NB4 (cell line): ENCODE results near the gene SOX6.

ENCODE experiments used
- DNase-seq: peaks from one replicate; pipeline ENCODE4 v3.0.0; 2010; ENCODE audit warnings: low read depth
- H3K4me3 ChIP-seq: one replicate; pipeline ENCODE4 v1.5.1; 2011; ENCODE audit warnings: mild to moderate bottlenecking, low read depth, low read length, moderate library complexity
- CTCF ChIP-seq: IDR thresholded peaks from one replicate; pipeline ENCODE4 v1.5.1; 2012; ENCODE audit warnings: low read depth, low read length
- MAX ChIP-seq: IDR thresholded peaks from 2 replicates; pipeline ENCODE4 v1.6.1; 2011; ENCODE audit warnings: low read depth, low read length
- MYC ChIP-seq: IDR thresholded peaks from 2 replicates; pipeline ENCODE4 v1.6.1; 2011; ENCODE audit warnings: low read depth, low read length
- POLR2A ChIP-seq: IDR thresholded peaks from 2 replicates; pipeline ENCODE4 v1.6.1; 2011; ENCODE audit warnings: mild to moderate bottlenecking; ENCODE audit not compliant: insufficient read length; ENCODE audit errors: extremely low read depth

The SOX6 gene

GRCh38 chr11:16028419-16028818 lies 327.9 kb downstream of the SOX6 start:
- no peak overlapping the region for H3K4me3 ChIP-seq
- no peak for DNase-seq
- TF ChIP-seq CTCF (no peak), MYC (no peak), MAX (no peak), POLR2A (no peak)

- no peak overlapping the region for H3K4me3 ChIP-seq
- no peak for DNase-seq
- no peak for TF ChIP-seq CTCF
- TF ChIP-seq MAX = no peak
- TF ChIP-seq MYC = no peak
- no peak for TF ChIP-seq POLR2A
Observed at GRCh38 chr11:16027621-16028020, 328.7 kb downstream of the SOX6 start.

GRCh38 chr11:16026849-16027248 lies 329.5 kb downstream of the SOX6 start:
- DNase-seq = no peak

GRCh38 chr11:16018931-16019330 lies 337.4 kb downstream of the SOX6 start:
- DNase-seq = no peak
- no peak for TF ChIP-seq MAX
- H3K4me3 ChIP-seq = no peak overlapping the region

More at GRCh38 chr11:16026849-16027248, 329.5 kb downstream of the SOX6 start:
- no peak for TF ChIP-seq MAX
- TF ChIP-seq POLR2A = no peak
- no peak for TF ChIP-seq CTCF
- no peak for TF ChIP-seq MYC
- H3K4me3 ChIP-seq = no peak overlapping the region

- DNase-seq = no peak
- TF ChIP-seq MAX = no peak
- H3K4me3 ChIP-seq = no peak overlapping the region
Observed at GRCh38 chr11:16016468-16016829, 339.9 kb downstream of the SOX6 start.

- DNase-seq = no peak
- H3K4me3 ChIP-seq = no peak overlapping the region
- no peak for TF ChIP-seq MYC
- TF ChIP-seq MAX = no peak
- no peak for TF ChIP-seq POLR2A
- no peak for TF ChIP-seq CTCF
Observed at GRCh38 chr11:16015741-16016467, 340.4 kb downstream of the SOX6 start.

- no peak for TF ChIP-seq CTCF
- TF ChIP-seq MYC = no peak
- no peak for TF ChIP-seq POLR2A
- no peak for TF ChIP-seq MAX
- DNase-seq = no peak
- H3K4me3 ChIP-seq = no peak overlapping the region
Observed at GRCh38 chr11:16013649-16014275, 342.6 kb downstream of the SOX6 start.
